B cell (primary cell): ENCODE results near the gene TBX1.

Experiments used
- CTCF ChIP-seq: fragments of 200-600 bp; IDR thresholded peaks from one replicate; pipeline ENCODE4 v1.8.0; 2022; ENCODE audit warnings: antibody characterized with exemption, mild to moderate bottlenecking
- EZH2 ChIP-seq: IDR thresholded peaks from 2 replicates; pipeline ENCODE4 v1.6.1; 2012; ENCODE audit warnings: borderline replicate concordance, low read depth, mild to moderate bottlenecking, moderate library complexity, low read length; ENCODE audit not compliant: insufficient read depth, poor library complexity, severe bottlenecking

- no peak for TF ChIP-seq CTCF
- no peak for TF ChIP-seq EZH2
Observed at GRCh38 chr22:19732403-19733113, 28.0 kb upstream of the TBX1 start.
